Naive thymus-derived CD8-positive, alpha-beta T cell (primary cell): ENCODE data around the gene OPCML. TPM values are rescaled to one million over a fixed set of nuclear protein-coding genes. Genes with fewer than 3 reads are reported as not detected.

Experiments used
- ATAC-seq, 2 donors: fragments of 150-1000 bp; cut with Tn5 transposase in 1 of 2; sonication (Bioruptor Pico), chemical (Tn5 transposase) in 1 of 2; 1 replicate in 1 of 2; 2 replicates in 1 of 2; pipeline ENCODE4 v1.10.0; 2021; ENCODE audit warnings: mild to moderate bottlenecking in 2 of 2, moderate library complexity in 2 of 2
- POLR2A ChIA-PET: fragments of 350-600 bp; sonication (Branson Sonifier 250); formaldehyde crosslinking; loops from one replicate; lab custom pipeline; 2021; ENCODE audit warnings: antibody characterized with exemption; lab: Charles Lee
- DNase-seq, 10 donors: peaks; one replicate each; pipeline versions ENCODE4 v3.0.0 to v3.0.0-alpha.2; 2020 to 2022
- H3K27ac Mint-ChIP-seq, 10 donors: one replicate each; pipeline ENCODE4 v1.8.0; 2020 to 2022; ENCODE audit warnings: mild to moderate bottlenecking in 10 of 10, mixed read lengths in 10 of 10, moderate library complexity in 4 of 10, inconsistent platforms in 1 of 10
- H3K27me3 Mint-ChIP-seq, 5 donors: one replicate each; pipeline ENCODE4 v1.8.0; 2021 to 2022; ENCODE audit warnings: mixed read lengths in 5 of 5
- H3K36me3 Mint-ChIP-seq, 3 donors: one replicate each; pipeline ENCODE4 v1.8.0; 2020 to 2022; ENCODE audit warnings: mixed read lengths in 3 of 3, mild to moderate bottlenecking in 2 of 3, inconsistent platforms in 1 of 3
- H3K4me1 Mint-ChIP-seq, 4 donors: one replicate each; pipeline ENCODE4 v1.8.0; 2021 to 2022; ENCODE audit warnings: mixed read lengths in 4 of 4
- H3K4me3 Mint-ChIP-seq, 10 donors: one replicate each; pipeline ENCODE4 v1.8.0; 2020 to 2022; ENCODE audit warnings: mild to moderate bottlenecking in 10 of 10, mixed read lengths in 10 of 10, moderate library complexity in 6 of 10, inconsistent platforms in 1 of 10
- H3K9me3 Mint-ChIP-seq, 9 donors: one replicate each; pipeline ENCODE4 v1.8.0; 2020 to 2022; ENCODE audit warnings: mixed read lengths in 9 of 9, mild to moderate bottlenecking in 3 of 9, inconsistent platforms in 1 of 9, moderate library complexity in 1 of 9
- polyA plus RNA-seq, 3 donors: library from polyadenylated mRNA; unstranded; fragments of 300-500 nt; fragmentation: Illumina TruSeq; gene quantifications; one replicate each; pipeline ENCODE4 v1.2.3, GENCODE V29; 2021
- total RNA-seq, 8 experiments: library from RNA in 2 of 8; stranded (reverse) in 2 of 8; gene quantifications; one replicate each; pipeline ENCODE4 v1.2.3 and lab custom pipeline; 2021 to 2026

The OPCML gene
- total and polyA plus RNA-seq, 5 experiments from 2014 or later: not detected

DNA sequence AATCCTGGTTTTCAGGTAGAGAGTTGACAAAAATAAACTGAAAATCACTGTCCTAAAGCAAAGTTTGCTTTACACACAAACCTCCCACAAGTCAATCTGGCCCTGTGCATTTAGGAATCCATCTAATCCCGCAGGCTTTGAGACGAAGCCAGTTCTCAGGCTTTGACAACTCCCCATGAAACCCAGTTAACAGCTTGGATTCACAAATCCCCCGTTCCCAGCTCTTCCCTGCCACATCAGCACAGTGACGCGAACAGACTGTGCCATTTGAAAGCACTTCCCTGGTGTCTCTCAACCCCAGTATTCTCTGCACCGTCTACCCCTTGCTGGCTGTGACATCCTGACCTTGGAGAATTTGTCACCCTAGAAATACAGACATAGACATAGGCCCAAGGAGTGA is 117.8 kb downstream of the OPCML start:
- H3K36me3 Mint-ChIP-seq: no peaks in the 10 kb centered on the region
- H3K27me3 Mint-ChIP-seq: peaks cover 0 to 9% (median 0%) of the 10 kb centered on the region in 5 donors
- no peak for ATAC-seq
- POLR2A ChIA-PET: no interaction called here
- DNase-seq: no peak
- peaks cover 0 to 10% (median 0%) of the 10 kb centered on the region in 9 donors for H3K9me3 Mint-ChIP-seq
- no peak overlapping the region for H3K4me3 Mint-ChIP-seq
- no peak overlapping the region for H3K27ac Mint-ChIP-seq
- H3K4me1 Mint-ChIP-seq: no peaks in the 10 kb centered on the region

GRCh38 chr11:133413703-133414102 is 118.6 kb downstream of the OPCML start:
- ATAC-seq: no peak
- Mint-ChIP-seq H3K36me3 (no peaks in the 10 kb centered on the region), H3K27me3 (peaks cover 0 to 9% (median 0%) of the 10 kb centered on the region in 5 donors), H3K4me1 (no peaks in the 10 kb centered on the region), H3K9me3 (peaks cover 0 to 10% (median 0%) of the 10 kb centered on the region in 9 donors), H3K4me3 (no peak overlapping the region), H3K27ac (no peak overlapping the region)
- POLR2A ChIA-PET: no interaction called here
- no peak for DNase-seq

DNA sequence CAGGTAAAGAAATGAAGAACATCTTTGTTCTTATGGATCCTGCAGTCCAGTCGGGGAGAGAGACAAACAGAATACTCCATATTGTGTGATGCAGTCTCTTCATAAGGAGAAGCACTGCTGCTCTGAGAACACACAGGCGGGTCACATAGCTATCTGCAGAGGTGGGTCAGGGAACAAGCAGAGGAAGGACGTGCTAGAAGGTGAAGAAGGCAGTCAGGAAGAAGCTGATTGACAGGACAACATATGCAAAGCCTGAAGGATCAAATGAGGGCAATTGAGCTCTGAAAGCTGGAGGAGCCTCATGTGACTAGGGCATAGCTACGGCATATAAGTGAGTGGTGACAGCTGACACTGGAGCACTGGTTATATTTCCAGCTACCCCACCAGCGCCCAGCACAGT is 122.5 kb downstream of the OPCML start:
- DNase-seq (no peak), ATAC-seq (no peak)
- POLR2A ChIA-PET: no interaction called here
- Mint-ChIP-seq H3K4me1 (no peaks in the 10 kb centered on the region), H3K9me3 (peaks cover 0 to 9% (median 0%) of the 10 kb centered on the region in 9 donors), H3K27ac (no peak overlapping the region), H3K4me3 (no peak overlapping the region), H3K36me3 (peaks cover 0 to 9% (median 0%) of the 10 kb centered on the region in 3 donors), H3K27me3 (peaks cover 0 to 14% (median 0%) of the 10 kb centered on the region in 5 donors)

DNA sequence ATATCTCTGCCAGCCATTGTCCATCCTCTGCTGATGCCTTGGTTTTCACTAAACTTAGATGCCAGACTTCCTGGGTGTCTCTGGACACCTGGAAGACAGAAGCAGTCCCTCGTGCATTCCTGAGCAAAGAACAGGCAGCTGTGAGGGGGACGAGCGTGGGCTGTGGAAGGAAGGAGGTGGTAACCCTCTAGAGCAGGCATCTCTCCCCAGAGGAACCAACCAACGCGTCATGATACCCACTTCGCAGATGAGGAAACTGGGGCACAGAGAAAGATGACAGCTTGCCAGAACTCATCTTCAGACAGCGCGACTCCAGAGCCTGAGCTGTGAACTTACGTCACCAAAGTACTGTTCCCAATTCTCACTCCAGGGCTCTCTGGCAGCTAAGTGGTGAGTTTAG is 123.4 kb downstream of the OPCML start:
- ATAC-seq (no peak), DNase-seq (no peak)
- POLR2A ChIA-PET: no interaction called here
- no peaks in the 10 kb centered on the region for H3K4me1 Mint-ChIP-seq
- peaks cover 0 to 16% (median 2%) of the 10 kb centered on the region in 9 donors for H3K9me3 Mint-ChIP-seq
- peaks cover 0 to 9% (median 0%) of the 10 kb centered on the region in 3 donors for H3K36me3 Mint-ChIP-seq
- H3K4me3 Mint-ChIP-seq: no peak overlapping the region
- H3K27ac Mint-ChIP-seq: no peak overlapping the region
- H3K27me3 Mint-ChIP-seq: peaks cover 0 to 8% (median 0%) of the 10 kb centered on the region in 5 donors

GRCh38 chr11:133408402-133408801 is 123.9 kb downstream of the OPCML start:
- ATAC-seq (no peak), DNase-seq (no peak)
- H3K27me3 Mint-ChIP-seq: peaks cover 0 to 8% (median 0%) of the 10 kb centered on the region in 5 donors
- H3K4me3 Mint-ChIP-seq: no peak overlapping the region
- H3K9me3 Mint-ChIP-seq: peaks cover 0 to 19% (median 3%) of the 10 kb centered on the region in 9 donors
- H3K4me1 Mint-ChIP-seq: no peaks in the 10 kb centered on the region
- peaks cover 0 to 9% (median 0%) of the 10 kb centered on the region in 3 donors for H3K36me3 Mint-ChIP-seq
- no peak overlapping the region for H3K27ac Mint-ChIP-seq
- POLR2A ChIA-PET: no interaction called here

- no peak overlapping the region for H3K4me3 Mint-ChIP-seq
- H3K36me3 Mint-ChIP-seq: peaks cover 0 to 9% (median 0%) of the 10 kb centered on the region in 3 donors
- H3K27ac Mint-ChIP-seq: no peak overlapping the region
- peaks cover 0 to 8% (median 0%) of the 10 kb centered on the region in 5 donors for H3K27me3 Mint-ChIP-seq
- DNase-seq (no peak), ATAC-seq (no peak)
- POLR2A ChIA-PET: no interaction called here
- peaks cover 0 to 19% (median 3%) of the 10 kb centered on the region in 9 donors for H3K9me3 Mint-ChIP-seq
- H3K4me1 Mint-ChIP-seq: no peaks in the 10 kb centered on the region
Measured at GRCh38 chr11:133406489-133406888, 125.8 kb downstream of the OPCML start.

- Mint-ChIP-seq H3K4me1 (no peaks in the 10 kb centered on the region), H3K4me3 (no peak overlapping the region), H3K27me3 (peaks cover 0 to 8% (median 0%) of the 10 kb centered on the region in 5 donors), H3K36me3 (peaks cover 0 to 9% (median 0%) of the 10 kb centered on the region in 3 donors), H3K9me3 (peaks cover 0 to 19% (median 3%) of the 10 kb centered on the region in 9 donors), H3K27ac (no peak overlapping the region)
- POLR2A ChIA-PET: no interaction called here
- DNase-seq: no peak
- no peak for ATAC-seq
Measured at GRCh38 chr11:133403900-133404299, 128.4 kb downstream of the OPCML start.

DNA sequence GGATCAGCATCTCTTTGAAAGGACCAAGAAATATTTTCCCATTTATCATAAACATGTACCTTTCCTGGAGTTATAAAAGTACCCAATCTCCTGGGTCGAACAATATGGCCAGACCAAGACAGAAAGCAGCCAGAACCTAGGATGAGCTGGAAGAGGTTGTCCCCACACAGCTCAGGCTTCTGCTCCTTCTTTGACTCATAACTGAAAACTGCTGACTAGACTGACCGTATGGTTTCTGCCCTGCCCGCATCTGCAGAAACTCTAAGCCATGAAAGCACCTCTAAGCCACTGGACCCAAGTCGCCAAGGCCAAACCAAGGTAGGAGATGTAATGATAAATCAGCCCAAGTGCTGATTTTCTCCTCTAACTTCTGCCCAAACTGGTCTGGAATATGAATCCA is 129.8 kb downstream of the OPCML start:
- POLR2A ChIA-PET: no interaction called here
- Mint-ChIP-seq H3K36me3 (peaks cover 0 to 9% (median 0%) of the 10 kb centered on the region in 3 donors), H3K4me1 (no peaks in the 10 kb centered on the region), H3K9me3 (peaks cover 0 to 19% (median 5%) of the 10 kb centered on the region in 9 donors), H3K27me3 (peaks cover 0 to 8% (median 1%) of the 10 kb centered on the region in 5 donors), H3K4me3 (no peak overlapping the region), H3K27ac (no peak overlapping the region)
- ATAC-seq: no peak
- DNase-seq: no peak

DNA sequence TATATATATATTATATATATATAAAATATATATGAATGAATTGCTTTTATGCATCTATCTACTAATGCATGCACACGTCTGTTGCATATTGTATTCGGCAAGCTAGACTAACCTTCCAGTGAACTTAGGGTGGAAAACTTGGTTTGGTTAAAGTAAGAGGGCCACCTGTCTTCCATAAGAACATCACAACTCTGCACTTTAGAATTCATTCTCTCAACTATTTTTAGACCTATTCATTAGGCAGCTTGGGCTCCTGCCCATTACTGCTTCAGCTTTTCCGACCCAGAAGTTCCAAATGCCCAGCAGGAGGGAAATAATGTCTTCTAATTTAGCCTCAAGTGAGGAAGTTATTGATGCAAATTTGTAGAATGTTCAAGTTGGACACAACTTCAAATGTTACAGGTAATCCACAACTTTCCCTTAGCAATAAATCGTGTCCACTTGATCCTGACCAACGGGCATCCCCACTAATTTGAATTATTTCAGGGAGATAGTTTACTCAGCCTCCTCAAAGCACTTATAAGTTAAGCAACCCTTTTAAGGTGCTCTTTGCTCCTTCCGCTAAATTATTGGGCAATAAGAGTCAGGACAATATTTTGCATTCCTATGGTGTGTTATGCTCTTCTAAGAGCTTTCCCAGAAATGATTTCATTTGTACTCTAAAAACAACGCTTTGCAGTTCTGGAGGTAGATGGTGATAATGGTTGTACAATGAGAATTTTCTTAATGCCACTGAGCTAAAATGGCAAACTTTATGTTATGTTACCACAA is 132.3 kb downstream of the OPCML start:
- no peak for ATAC-seq
- H3K36me3 Mint-ChIP-seq: no peaks in the 10 kb centered on the region
- H3K27me3 Mint-ChIP-seq: peaks cover 0 to 4% (median 1%) of the 10 kb centered on the region in 5 donors
- H3K9me3 Mint-ChIP-seq: peaks cover 0 to 10% (median 5%) of the 10 kb centered on the region in 9 donors
- H3K4me3 Mint-ChIP-seq: no peak overlapping the region
- no peak for DNase-seq
- POLR2A ChIA-PET: no interaction called here
- no peak overlapping the region for H3K27ac Mint-ChIP-seq
- H3K4me1 Mint-ChIP-seq: no peaks in the 10 kb centered on the region

DNA sequence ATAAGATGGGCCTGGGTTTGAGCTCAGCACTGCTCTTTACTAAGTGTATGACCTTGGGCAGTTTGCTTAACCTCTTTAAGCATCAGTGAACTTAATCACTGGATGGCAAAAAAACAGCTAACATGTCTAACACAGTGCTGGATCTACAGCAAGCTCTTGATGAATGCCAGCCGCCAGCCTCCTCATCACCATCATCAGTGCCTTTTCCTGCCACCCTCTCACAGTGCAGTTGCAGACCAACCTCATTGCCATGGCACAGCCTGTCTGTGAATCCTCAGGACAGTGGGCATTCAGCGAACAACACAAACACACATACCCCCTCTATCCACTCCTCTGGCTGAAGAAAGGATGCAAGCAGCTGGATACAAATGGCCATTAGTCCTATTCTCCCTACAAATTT is 133.0 kb downstream of the OPCML start:
- H3K4me3 Mint-ChIP-seq: no peak overlapping the region
- no peak for DNase-seq
- H3K36me3 Mint-ChIP-seq: no peaks in the 10 kb centered on the region
- H3K27ac Mint-ChIP-seq: no peak overlapping the region
- ATAC-seq: no peak
- peaks cover 0 to 8% (median 5%) of the 10 kb centered on the region in 9 donors for H3K9me3 Mint-ChIP-seq
- H3K27me3 Mint-ChIP-seq: peaks cover 0 to 7% (median 1%) of the 10 kb centered on the region in 5 donors
- POLR2A ChIA-PET: no interaction called here
- H3K4me1 Mint-ChIP-seq: no peaks in the 10 kb centered on the region

DNA sequence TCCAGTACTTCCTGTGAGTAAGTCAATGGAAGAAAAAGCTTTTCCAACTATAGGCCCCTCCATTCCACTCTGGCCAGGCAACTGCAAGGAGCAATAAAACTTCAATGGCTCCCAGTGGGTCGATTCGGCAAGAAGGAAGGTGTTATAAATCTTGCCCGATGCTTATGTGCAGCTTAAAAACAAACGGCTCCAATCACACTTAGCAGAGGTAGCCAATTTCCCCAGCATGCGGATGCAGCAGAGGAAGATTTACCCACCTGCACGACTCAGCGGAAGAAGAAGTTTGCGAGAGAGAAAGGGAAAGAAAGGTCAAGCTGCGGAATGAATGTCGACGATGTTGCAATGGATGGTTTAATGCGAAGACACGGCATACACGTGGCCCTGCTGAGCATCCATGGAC is 141.5 kb downstream of the OPCML start:
- Mint-ChIP-seq H3K36me3 (no peaks in the 10 kb centered on the region), H3K9me3 (peaks cover 0 to 10% (median 0%) of the 10 kb centered on the region in 9 donors), H3K4me1 (no peaks in the 10 kb centered on the region), H3K27me3 (peaks cover 0 to 12% (median 0%) of the 10 kb centered on the region in 5 donors), H3K4me3 (no peak overlapping the region), H3K27ac (no peak overlapping the region)
- DNase-seq (no peak), ATAC-seq (no peak)
- POLR2A ChIA-PET: no interaction called here

GRCh38 chr11:133388975-133389568 is 143.2 kb downstream of the OPCML start:
- POLR2A ChIA-PET: no interaction called here

DNA sequence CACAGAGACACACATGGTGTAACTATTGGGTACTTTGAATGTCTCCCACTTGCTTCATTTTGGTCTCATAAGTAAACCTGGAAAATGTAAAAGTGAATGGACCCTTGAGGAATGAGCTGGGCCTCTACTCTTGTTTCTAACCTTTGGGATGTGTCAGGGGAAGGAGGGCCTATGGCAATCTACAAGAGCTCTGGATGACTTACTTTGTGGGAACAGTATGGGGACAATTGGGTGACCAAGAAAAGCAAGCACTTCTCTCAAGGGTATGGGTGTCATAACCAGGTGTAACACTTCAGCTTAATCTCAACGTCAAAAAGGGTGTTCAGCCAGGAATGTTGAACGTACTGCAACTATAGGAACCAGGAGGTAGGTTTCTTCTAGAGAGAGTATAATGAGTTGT is 144.0 kb downstream of the OPCML start:
- no peak overlapping the region for H3K27ac Mint-ChIP-seq
- POLR2A ChIA-PET: no interaction called here
- no peak overlapping the region for H3K4me3 Mint-ChIP-seq
- DNase-seq: no peak
- peaks cover 0 to 3% (median 0%) of the 10 kb centered on the region in 9 donors for H3K9me3 Mint-ChIP-seq
- no peaks in the 10 kb centered on the region for H3K36me3 Mint-ChIP-seq
- no peaks in the 10 kb centered on the region for H3K4me1 Mint-ChIP-seq
- H3K27me3 Mint-ChIP-seq: peaks cover 1 to 19% (median 5%) of the 10 kb centered on the region in 5 donors
- ATAC-seq: no peak

More at GRCh38 chr11:133388975-133389568, 143.2 kb downstream of the OPCML start:
- Mint-ChIP-seq H3K36me3 (no peaks in the 10 kb centered on the region), H3K27me3 (peaks cover 0 to 11% (median 2%) of the 10 kb centered on the region in 5 donors), H3K27ac (no peak overlapping the region), H3K4me1 (no peaks in the 10 kb centered on the region), H3K9me3 (peaks cover 0 to 5% (median 0%) of the 10 kb centered on the region in 9 donors), H3K4me3 (no peak overlapping the region)
- no peak for DNase-seq
- no peak for ATAC-seq
